ENCODE results near the gene PRCP. TPM values are rescaled to one million over a fixed set of nuclear protein-coding genes. Genes with fewer than 3 reads are reported as not detected.
A peak's percentile ranks its signal among the peaks of the same experiment; 100 is the strongest.

PRCP gene
- total RNA-seq, 1 donor from 2014 or later = 62.0 TPM

DNA sequence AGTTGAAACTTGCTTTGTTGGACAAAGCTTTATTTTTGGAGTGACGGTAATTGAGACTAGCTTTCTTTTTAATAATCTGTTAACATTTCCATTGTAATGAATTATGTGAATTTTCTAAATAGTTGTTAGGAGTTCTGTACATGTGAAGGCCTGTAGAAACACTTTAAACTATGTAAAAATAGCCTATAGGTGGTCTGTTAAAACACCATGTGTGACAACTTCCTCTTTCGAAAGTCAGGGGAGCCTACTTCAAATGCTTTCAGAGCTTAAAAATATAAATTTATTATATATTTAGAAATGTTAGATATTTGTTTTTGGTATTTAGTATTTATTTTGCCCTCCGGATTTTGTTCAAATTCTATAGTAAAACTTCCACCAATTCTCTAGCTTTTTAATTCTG is 30.0 kb upstream of the PRCP start:
- no peaks in the 10 kb centered on the region for H3K27me3 Mint-ChIP-seq (ENCODE audit: low read depth, unreplicated experiment)
- no peak overlapping the region for H3K4me2 ChIP-seq (ENCODE audit: low read length)
- H3K36me3 Mint-ChIP-seq (ENCODE audit: low read depth, unreplicated experiment) = peaks cover 2% of the 10 kb centered on the region
- TF ChIP-seq EZH2 (IDR thresholded peaks at IDR 0.05; ENCODE audit: insufficient read depth, low read length) = no peak
- TF ChIP-seq, protein P1, sequence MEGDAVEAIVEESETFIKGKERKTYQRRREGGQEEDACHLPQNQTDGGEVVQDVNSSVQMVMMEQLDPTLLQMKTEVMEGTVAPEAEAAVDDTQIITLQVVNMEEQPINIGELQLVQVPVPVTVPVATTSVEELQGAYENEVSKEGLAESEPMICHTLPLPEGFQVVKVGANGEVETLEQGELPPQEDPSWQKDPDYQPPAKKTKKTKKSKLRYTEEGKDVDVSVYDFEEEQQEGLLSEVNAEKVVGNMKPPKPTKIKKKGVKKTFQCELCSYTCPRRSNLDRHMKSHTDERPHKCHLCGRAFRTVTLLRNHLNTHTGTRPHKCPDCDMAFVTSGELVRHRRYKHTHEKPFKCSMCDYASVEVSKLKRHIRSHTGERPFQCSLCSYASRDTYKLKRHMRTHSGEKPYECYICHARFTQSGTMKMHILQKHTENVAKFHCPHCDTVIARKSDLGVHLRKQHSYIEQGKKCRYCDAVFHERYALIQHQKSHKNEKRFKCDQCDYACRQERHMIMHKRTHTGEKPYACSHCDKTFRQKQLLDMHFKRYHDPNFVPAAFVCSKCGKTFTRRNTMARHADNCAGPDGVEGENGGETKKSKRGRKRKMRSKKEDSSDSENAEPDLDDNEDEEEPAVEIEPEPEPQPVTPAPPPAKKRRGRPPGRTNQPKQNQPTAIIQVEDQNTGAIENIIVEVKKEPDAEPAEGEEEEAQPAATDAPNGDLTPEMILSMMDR (IDR thresholded peaks at IDR 0.05; ENCODE audit: insufficient read depth, low read depth, low read length) = no peak
- H3K4me3 ChIP-seq (ENCODE audit: insufficient read depth, low read depth, low read length) = no peak overlapping the region
- DNase-seq (ENCODE audit: low read depth) (no peak), FAIRE-seq (no peak)
- H3K9me3 ChIP-seq (ENCODE audit: insufficient read depth, low read depth, low read length) = no peaks in the 10 kb centered on the region
- no peak overlapping the region for H2AFZ ChIP-seq (ENCODE audit: low read depth, low read length)
- H3K79me2 ChIP-seq (ENCODE audit: insufficient read depth, low read length) = no peaks in the 10 kb centered on the region
- H3K36me3 ChIP-seq (ENCODE audit: insufficient read depth, low read length) = no peaks in the 10 kb centered on the region
- H3K4me1 ChIP-seq (ENCODE audit: insufficient read depth, low read length) = no peaks in the 10 kb centered on the region
- H3K27ac ChIP-seq (ENCODE audit: low read depth, low read length) = no peak overlapping the region
- no peaks in the 10 kb centered on the region for H3K9me3 Mint-ChIP-seq (ENCODE audit: unreplicated experiment)
- no peaks in the 10 kb centered on the region for H3K27me3 ChIP-seq (ENCODE audit: insufficient read depth, low read length)
- no peak overlapping the region for H3K9ac ChIP-seq (ENCODE audit: low read length)
- H3K4me1 Mint-ChIP-seq (ENCODE audit: low read depth, unreplicated experiment) = no peaks in the 10 kb centered on the region
- H3K4me3 Mint-ChIP-seq (ENCODE audit: unreplicated experiment) = no peak overlapping the region
- H3K27ac Mint-ChIP-seq (ENCODE audit: unreplicated experiment) = no peak overlapping the region
- no peaks in the 10 kb centered on the region for H4K20me1 ChIP-seq (ENCODE audit: insufficient read depth, low read length)

DNA sequence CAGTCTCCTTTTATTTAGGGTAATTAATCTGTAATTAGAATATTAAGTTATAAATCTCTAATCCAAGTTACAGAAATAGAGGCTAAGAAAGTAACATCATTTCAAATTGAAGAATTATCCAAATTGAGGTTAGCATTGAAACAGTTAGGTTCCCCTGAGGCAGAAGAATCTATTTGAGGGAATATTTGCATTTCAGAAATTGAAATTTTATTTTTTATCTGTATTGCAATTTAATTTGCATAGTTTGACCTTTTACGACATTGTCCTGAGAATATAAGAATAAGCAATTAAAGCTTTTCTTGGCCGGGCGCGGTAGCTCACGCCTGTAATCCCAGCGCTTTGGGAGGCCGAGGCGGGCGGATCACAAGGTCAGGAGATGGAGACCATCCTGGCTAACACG is 28.9 kb upstream of the PRCP start:
- no peaks in the 10 kb centered on the region for H3K9me3 ChIP-seq (ENCODE audit: insufficient read depth, low read depth, low read length)
- no peaks in the 10 kb centered on the region for H3K9me3 Mint-ChIP-seq (ENCODE audit: unreplicated experiment)
- H3K27ac Mint-ChIP-seq (ENCODE audit: unreplicated experiment) = no peak overlapping the region
- no peak for DNase-seq (ENCODE audit: low read depth)
- no peaks in the 10 kb centered on the region for H3K36me3 ChIP-seq (ENCODE audit: insufficient read depth, low read length)
- no peak overlapping the region for H3K9ac ChIP-seq (ENCODE audit: low read length)
- H4K20me1 ChIP-seq (ENCODE audit: insufficient read depth, low read length) = no peaks in the 10 kb centered on the region
- H3K4me2 ChIP-seq (ENCODE audit: low read length) = no peak overlapping the region
- H3K4me1 ChIP-seq (ENCODE audit: insufficient read depth, low read length) = no peaks in the 10 kb centered on the region
- no peaks in the 10 kb centered on the region for H3K27me3 ChIP-seq (ENCODE audit: insufficient read depth, low read length)
- no peak overlapping the region for H3K4me3 Mint-ChIP-seq (ENCODE audit: unreplicated experiment)
- no peaks in the 10 kb centered on the region for H3K79me2 ChIP-seq (ENCODE audit: insufficient read depth, low read length)
- no peaks in the 10 kb centered on the region for H3K4me1 Mint-ChIP-seq (ENCODE audit: low read depth, unreplicated experiment)
- H3K27ac ChIP-seq (ENCODE audit: low read depth, low read length) = no peak overlapping the region
- H3K36me3 Mint-ChIP-seq (ENCODE audit: low read depth, unreplicated experiment) = peaks cover under 1% of the 10 kb centered on the region
- TF ChIP-seq, protein P1 (IDR thresholded peaks at IDR 0.05; ENCODE audit: insufficient read depth, low read depth, low read length) = no peak
- no peak for TF ChIP-seq EZH2 (IDR thresholded peaks at IDR 0.05; ENCODE audit: insufficient read depth, low read length)
- no peaks in the 10 kb centered on the region for H3K27me3 Mint-ChIP-seq (ENCODE audit: low read depth, unreplicated experiment)
- FAIRE-seq = no peak
- H3K4me3 ChIP-seq (ENCODE audit: insufficient read depth, low read depth, low read length) = no peak overlapping the region
- no peak overlapping the region for H2AFZ ChIP-seq (ENCODE audit: low read depth, low read length)

DNA sequence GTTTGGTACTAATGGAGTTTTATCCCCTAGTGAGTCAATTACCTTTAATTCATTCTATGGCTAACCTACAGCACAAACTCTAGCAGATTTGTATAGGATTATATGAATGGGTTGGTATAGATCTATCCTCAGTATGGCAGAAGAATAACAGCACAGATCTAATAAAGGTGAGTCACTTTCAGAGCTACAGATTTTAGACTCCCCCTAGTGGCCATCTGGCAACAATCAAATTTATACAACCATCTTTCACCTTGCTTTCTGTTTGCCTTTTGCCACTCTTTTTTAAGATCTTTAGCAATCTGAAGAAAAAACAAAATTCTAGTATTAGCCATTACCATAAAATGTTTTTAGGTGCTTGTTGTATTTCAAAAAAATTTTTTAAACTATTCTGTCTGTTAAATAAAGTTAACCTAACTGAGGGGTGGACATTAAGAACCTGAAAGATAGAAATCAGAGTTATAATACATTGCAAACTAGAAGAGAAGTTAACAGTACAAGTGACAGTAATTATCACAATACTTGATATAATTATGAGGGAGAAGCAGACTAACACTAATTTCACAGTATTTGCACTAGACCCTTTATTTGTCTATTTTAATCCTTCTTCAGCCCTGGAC is 27.1 kb upstream of the PRCP start:
- Mint-ChIP-seq H3K36me3 (ENCODE audit: low read depth, unreplicated experiment) (no peaks in the 10 kb centered on the region), H3K27me3 (ENCODE audit: low read depth, unreplicated experiment) (no peaks in the 10 kb centered on the region), H3K9me3 (ENCODE audit: unreplicated experiment) (no peaks in the 10 kb centered on the region), H3K4me1 (ENCODE audit: low read depth, unreplicated experiment) (peaks cover 9% of the 10 kb centered on the region), H3K4me3 (ENCODE audit: unreplicated experiment) (no peak overlapping the region), H3K27ac (ENCODE audit: unreplicated experiment) (no peak overlapping the region)
- Histone ChIP-seq H3K79me2 (ENCODE audit: insufficient read depth, low read length) (no peaks in the 10 kb centered on the region), H3K27ac (ENCODE audit: low read depth, low read length) (no peak overlapping the region), H2AFZ (ENCODE audit: low read depth, low read length) (no peak overlapping the region), H3K4me3 (ENCODE audit: insufficient read depth, low read depth, low read length) (no peak overlapping the region), H4K20me1 (ENCODE audit: insufficient read depth, low read length) (no peaks in the 10 kb centered on the region), H3K27me3 (ENCODE audit: insufficient read depth, low read length) (no peaks in the 10 kb centered on the region), H3K4me2 (ENCODE audit: low read length) (no peak overlapping the region), H3K36me3 (ENCODE audit: insufficient read depth, low read length) (no peaks in the 10 kb centered on the region), H3K9ac (ENCODE audit: low read length) (no peak overlapping the region), H3K4me1 (ENCODE audit: insufficient read depth, low read length) (no peaks in the 10 kb centered on the region), H3K9me3 (ENCODE audit: insufficient read depth, low read depth, low read length) (no peaks in the 10 kb centered on the region)
- DNase-seq (ENCODE audit: low read depth) = peak; percentile 25
- peak; percentile 55 for FAIRE-seq
- TF ChIP-seq EZH2 (IDR thresholded peaks at IDR 0.05; ENCODE audit: insufficient read depth, low read length) = no peak
- TF ChIP-seq, protein P1 (IDR thresholded peaks at IDR 0.05; ENCODE audit: insufficient read depth, low read depth, low read length) = peak; percentile 84

All from astrocyte (in vitro differentiated cells and primary cell).